ENCODE results near the gene TTLL8.
"Not testable (repeated sequence)": the region's sequence is repeated elsewhere in the genome, so short reads cannot be mapped to it uniquely, and the experiment has no call there.

Gene TTLL8

DNA sequence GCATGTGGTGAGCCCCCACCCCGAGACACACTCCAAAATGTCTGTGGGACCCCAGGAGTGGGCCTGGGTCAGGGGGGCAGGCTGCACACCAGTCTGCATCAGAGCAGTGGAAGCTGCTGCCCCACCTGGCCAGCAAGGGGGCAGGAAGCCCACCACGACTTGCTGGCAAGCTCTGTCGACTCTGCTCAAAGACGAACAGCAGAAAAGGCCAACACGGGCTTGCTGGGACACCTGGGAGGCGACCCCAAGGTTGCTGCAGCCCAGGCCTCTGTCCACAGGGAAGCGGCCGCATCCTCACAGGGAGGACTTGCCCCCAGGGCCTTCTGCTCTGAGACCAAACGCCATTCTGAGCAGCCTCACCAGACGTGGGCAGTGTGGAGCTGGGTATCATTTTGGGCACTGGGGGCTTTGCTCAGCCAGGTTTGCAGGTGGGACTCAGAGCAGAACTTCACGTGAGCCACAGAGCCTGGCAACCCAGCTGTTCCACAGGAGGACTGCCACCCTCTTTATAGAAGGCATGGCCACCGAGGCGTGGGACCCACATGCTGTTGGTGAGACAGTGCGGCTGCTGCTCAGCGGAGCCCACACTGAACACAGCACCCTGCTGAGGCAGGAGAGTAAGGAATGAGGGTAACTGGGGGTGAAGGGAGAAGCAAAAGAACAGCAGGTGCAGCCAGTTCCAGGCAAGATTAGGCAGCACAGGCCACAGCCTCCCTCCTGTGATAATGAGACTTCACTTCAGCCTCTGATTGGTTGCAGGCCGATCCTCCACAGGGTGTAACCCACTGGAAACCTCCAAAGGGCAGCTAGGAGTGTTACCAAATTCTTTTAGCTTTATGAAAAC lies 56.5 kb downstream of the TTLL8 start:
- DNase-seq (ENCODE audit: low spot score): no peak

DNA sequence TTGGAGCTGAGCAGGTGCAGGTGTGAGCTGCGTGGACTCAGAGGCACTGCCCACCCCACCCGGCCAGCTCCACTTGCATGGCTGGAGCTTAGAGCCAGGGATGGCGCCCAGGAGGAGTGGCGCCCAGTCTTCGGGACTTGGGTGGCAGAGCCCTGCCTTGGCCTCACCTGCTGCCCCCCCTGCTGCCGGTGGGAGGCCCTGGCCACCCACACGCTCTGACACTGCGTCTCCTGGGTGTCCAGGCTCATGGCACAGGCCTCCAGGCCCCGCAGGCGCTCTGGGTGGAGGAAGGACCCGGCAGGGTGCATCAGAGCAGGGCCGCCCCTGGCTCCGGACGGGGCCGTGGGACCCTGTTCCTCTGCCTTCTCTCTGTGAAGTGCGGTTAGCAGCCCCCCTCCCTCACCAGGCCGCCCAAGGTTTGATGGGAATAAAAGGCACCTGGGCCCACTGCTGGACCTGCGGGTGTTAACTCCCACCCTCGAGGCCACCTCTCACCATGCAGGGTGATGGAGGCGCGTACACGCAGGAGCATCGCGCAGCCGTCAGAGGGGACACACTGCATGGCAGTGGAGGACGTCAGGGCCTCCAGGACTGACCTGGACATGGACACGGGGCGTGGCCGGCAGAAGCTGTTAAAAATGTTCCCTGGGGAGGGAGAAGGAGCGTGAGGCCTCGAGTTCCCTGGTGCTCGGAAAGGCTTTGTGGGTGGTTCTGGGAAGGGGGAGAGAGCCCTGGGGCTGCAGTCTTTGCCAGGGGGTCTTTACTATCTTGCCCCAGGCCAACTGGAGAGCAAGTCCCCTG lies 57.3 kb downstream of the TTLL8 start:
- DNase-seq (ENCODE audit: low spot score): no peak

DNA sequence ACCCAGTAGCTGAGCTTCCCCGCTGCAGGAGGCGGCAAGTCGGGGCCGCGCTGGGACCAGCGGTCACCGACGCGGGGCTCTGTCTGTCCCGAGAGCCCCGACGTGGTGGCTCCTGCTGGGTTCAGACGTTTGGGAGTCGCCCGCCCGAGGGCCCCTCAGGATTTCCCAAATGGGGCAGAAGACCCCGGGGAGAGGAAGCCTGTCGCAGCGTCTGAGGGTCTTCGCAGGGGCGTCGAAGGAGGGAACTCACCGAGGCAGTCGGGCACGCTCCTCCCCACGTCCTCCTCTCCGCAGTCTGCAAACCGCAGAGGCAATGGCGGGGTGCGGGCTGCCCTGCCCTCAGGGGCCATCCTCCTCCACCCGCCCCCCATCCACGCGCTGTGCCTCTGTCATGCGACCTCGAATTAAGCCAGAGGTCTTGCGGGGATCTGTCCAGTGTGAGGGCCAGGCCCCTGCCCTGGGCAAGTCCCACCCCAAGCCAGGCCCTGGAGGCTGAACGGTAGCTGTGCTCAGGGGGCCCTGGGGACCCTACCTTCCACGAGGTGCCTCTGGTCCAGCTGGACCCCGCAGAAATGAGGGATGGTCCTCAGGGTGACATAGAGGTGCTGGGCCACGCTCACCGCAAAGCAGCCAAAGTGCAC lies 58.0 kb downstream of the TTLL8 start:
- DNase-seq (ENCODE audit: low spot score): no peak

DNA sequence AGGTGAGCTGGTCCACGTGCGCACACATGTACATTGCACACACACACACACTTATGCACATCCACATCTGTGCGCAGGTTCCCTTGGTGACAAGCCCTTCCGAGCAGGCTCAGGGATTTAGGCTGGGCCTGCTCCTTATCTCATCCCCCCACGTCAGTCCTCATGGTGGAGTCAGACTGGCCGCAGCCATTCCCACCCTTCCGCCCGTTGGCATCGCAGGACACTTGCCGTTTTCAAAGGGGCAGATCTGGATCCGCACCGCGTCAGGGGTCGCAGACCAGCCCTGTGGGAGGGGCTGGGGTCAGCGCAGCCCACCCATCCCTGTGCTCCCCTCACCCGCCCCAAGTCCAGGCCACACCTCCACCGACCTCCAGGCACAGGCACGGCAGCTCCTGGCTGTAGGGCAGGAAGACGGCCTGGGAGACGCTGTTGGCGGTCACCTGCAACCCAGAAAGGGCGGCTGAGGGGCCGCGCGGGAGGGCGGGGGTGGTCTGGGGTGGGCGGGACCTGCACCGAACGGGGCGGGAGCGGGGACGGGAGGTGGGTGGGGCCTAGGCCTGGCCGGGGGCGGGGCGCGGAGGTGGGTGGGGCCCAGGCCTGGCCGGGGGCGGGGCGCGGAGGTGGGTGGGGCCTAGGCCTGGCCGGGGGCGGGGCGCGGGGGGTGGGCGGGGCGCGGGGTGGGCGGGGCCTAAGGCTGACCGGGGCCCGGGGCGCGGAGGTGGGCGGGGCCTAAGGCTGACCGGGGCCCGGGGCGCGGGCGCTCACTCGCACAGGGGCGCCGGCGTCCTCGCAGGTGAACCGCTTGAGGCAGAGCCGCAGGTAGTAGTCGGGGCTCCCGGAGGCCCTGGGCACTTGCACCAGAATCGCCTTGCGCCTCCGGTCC lies 58.8 kb downstream of the TTLL8 start:
- DNase-seq (ENCODE audit: low spot score): no peak

DNA sequence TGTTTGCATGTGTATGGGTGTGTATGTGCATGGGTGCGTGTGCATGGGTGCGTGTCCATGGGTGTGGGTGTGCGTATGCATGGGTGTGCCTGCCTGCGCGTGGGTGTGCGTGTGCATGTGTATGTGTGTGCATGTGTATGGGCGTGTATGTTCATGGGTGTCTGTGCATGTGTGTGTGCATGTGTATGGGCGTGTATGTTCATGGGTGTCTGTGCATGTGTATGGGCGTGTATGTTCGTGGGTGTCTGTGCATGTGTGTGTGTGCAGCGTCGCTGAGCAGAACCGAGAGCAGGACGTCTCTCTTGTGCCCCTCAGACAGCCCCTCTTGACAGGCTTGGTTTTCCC lies 59.4 kb downstream of the TTLL8 start:
- DNase-seq (ENCODE audit: low spot score): no peak

DNA sequence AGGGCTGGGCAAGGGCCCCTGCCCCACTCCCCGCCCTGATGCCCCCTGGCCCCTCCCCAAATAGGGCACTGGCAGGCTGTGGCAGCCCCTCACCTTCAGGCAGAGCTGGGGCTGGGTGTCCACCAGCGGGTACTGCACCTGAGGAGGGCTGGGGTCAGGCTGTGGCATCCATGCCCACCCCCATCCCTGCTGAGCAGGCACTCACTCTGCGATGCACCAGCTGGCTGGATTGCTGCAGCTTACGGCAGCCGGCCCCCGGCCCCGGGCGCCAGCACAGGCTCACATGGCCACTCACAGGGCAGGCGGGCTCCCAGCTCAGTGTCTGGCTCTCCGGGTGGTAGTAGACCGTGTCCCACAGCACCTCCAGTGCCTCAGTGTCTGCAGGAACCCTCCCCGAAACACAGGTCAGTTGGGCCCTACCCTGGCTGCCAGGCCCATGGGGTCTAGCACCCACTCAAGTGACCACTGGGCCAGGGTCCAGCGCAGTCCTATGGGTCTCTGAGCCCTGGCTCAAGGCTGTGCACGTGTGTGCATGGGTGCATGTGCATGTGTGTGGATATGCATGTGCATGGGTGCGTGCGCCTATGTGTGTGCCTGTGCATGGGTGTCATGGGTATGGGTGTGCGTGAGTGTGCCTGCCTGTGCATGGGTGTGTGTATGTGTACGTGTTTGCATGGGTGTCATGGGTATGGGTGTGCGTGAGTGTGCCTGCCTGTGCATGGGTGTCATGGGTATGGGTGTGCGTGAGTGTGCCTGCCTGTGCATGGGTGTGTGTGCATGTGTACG lies 60.0 kb downstream of the TTLL8 start:
- DNase-seq (ENCODE audit: low spot score): no peak

DNA sequence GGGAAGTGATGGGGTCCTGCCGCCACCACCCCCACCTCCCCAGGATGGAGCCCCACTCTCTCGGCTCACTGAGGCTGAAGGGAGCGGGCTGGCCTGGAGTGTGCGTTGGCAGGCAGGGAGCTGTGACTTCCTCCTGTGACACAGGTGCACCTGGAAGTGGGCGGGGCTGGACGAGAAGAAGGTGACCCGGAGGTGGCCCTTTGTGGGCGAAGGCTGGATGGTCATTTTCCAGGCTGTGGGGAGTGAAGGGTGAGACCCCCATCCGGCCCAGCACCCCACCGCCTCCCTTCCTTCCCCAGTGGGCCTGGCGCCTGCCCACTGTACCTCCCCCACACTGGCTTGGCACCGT lies 60.9 kb downstream of the TTLL8 start:
- no peak for DNase-seq (ENCODE audit: low spot score)

DNA sequence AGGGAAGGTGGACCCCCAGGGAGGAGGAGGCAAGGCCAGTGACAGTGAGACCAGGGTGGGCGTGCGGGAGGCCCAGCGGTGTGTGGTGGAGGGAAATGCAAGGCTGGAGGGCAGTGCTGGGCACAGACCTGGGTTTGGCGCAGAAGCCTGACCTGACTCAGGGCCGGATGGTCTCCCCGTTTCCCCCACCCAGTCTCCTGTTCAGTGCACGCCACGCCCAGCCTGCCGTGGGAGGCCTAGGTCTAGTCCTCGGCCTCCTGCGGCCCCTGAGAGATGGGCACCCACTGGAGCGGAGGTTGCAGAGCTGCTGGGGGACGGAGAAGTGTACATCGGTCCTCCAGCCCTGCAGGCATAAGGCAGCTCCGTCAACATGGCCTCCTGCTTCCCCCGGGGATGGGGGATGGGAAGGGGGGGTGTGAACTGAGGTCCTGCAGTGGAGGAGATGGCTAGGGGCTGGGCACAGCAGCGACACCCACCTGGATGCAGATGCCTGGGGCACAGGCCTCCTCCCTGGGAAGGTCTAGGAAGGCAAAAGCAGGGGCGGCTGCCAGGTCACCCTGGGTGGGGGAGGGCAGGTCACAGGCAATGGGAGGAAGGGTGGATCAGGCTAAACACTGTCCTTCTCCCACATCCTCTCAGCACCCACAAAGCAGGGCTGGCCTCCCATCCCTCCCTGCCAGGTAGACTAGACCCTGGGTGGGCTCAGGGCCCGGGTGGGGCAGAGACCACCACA lies 61.4 kb downstream of the TTLL8 start:
- DNase-seq (ENCODE audit: low spot score): no peak

DNA sequence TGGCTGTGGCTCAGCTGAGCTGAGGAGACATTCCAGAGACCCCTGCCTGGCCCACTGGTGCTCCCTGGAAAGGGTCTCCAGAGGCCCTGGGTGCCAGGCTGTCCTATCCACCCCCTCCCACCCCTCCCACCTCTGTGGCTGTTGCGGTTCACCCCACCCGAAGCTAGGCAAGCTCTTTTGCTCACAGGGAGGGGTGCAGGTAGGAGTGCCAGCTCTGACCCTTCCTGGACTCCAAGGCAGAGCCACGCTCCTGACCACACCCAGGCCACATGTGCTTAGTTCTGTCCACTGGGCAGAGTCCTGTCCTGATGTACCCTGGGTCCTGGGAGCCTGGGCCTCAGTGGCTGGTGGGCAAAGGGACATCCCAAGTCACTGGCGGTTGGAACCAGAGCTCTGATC lies 62.0 kb downstream of the TTLL8 start:
- DNase-seq (ENCODE audit: low spot score): no peak

DNA sequence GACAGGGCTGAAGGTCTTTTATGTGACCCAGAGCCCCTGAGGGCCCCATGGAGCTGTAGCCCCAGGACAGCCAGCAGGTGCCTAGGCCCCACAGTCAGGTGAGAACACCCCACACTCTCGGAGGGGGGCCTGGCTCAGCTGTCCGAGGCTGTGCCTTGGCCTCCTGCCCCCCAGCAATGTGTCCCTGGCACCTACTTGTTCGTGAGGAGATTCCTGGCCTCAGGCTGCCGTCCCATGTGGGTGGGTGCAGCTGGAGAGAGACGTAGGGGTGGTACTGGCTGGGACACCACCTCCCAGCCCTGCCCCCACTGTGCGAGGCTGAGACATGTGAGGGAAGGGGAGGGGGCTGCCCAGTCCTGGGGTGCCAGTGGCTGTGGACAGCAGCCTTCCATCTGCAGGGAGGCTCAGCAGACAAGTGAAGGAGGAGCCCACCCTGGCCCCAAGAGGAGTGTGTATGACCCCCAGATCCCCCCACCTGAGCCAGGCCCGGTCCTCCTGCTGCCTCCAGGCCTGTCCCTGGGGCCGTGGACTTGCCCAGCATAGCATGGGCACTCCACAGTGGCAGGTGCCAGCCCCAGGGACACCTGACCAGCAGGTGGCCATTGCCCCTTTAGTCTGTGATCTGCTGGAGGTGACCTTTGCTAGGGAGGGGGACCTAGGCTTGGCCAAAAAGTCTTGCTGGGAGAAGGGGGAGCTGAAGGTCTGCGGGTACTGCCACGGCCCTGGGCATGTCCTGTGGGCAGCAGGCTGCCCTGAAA lies 62.6 kb downstream of the TTLL8 start:
- no peak for DNase-seq (ENCODE audit: low spot score)

DNA sequence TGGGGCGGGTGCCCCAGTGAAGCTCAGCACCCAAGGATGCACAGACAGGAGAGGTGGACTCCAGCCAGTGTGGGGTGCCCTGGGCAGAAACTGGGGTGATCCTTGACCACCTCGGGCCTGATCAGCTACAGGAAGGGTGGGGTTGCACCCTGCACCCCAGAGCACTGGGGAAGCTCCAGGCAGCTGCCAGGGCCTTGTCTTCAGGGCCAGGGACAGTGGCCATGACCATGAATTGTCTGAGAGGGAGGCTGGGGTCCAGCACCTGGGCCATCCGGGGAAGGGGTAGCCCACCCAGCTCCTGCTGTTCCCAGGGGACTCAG lies 63.1 kb downstream of the TTLL8 start:
- DNase-seq (ENCODE audit: low spot score): no peak

DNA sequence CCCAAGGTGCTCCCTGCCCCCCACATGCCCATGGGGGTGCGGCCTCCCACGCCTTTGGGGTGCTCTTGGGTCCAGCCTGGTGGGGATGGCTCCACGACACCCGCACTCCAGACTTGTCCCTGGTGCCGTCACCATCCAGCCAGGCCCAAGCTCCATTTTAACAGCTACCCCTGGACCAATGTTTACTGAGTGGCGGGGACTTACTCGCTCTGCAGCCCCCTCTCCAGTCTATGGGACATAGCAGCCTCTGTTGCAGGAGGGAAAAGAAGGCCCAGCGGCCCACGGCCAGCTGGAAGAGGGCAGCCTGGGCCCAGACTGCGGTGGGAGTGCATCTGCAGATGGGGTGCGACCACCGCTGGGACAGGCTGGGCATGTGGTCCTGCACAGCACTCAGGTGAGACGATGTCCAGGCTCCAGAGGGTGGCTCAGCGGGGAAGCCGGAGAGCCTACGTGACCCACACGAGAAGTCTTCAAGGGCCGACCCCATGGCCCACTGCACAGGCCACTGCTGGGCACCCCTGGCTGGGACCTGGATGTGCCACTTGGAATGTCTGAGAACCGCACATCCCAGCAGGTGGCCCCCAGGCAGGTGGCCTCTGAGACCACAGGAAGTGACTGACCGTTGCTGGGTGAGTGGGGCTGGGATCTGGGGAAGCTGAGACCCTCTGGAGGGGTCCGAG lies 63.6 kb downstream of the TTLL8 start:
- no peak for DNase-seq (ENCODE audit: low spot score)

DNA sequence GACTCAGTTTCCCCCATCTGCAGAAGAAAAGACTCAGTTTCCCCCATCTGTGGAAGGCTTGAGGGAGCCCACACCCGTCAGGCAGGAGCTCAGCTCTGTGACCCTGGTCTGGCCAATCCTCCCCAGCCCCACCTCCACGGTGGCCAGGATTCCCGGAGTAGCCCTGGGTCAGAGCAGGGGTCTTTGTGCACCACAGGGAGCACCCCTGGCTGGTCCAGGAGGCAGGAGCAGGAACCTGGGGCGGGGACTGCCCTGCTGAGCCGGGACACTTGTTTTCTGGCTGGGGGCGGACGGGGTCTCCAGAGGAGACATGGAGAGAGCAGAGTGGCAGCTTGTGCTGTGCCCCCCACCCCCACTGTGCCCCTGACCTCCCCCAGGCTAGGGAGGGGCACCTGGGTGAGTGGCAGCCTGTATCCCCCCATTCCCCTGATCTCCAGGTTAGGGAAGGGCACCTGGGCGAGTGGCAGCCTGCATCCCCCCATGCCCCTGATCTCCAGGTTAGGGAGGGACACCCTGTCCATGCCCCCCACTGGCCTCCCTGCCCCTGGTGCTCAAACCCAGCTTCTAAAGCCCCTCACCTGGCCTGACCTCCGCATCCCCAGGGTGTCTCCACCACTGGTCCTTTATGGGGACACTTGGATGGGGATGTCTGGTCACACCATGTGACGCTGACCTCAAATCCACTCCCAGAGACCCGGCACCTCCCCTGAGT lies 64.3 kb downstream of the TTLL8 start:
- no peak for DNase-seq (ENCODE audit: low spot score)

DNA sequence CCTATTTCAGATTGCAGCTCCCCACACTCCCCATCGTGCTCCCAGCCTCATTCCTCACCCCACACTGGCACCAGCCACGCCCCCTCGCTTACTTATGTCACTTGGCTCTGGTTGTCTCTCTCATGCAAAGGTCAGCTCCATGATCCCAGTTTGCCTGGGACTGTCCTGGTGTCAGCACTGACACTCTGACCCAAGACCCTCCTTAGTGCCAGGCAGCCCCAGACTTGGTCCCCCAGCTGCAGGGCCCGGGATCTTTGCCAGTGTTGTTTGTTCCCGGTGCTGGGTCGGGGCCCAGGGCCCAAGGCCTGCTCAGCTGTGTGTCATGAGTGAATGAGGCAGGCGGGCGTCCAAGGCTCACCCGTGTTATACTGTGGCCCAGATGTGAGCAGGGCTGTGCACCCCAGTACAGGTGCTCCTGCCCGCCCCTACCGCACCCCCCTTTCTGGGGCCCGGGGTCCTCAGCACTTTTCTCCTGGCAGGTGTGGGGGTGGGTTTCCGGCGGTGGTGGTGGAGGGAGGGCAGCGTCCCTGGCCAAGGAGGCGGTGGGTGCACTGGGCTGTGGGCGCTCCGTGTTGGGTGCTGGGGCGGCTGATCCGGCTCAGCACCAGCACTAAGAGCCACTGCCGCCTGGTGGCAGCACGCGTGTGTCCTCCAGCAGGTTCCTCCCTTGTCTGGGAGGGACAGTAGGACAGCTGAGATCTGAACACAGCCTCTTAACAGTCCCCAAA lies 65.0 kb downstream of the TTLL8 start:
- DNase-seq (ENCODE audit: low spot score): peak; percentile 84

DNA sequence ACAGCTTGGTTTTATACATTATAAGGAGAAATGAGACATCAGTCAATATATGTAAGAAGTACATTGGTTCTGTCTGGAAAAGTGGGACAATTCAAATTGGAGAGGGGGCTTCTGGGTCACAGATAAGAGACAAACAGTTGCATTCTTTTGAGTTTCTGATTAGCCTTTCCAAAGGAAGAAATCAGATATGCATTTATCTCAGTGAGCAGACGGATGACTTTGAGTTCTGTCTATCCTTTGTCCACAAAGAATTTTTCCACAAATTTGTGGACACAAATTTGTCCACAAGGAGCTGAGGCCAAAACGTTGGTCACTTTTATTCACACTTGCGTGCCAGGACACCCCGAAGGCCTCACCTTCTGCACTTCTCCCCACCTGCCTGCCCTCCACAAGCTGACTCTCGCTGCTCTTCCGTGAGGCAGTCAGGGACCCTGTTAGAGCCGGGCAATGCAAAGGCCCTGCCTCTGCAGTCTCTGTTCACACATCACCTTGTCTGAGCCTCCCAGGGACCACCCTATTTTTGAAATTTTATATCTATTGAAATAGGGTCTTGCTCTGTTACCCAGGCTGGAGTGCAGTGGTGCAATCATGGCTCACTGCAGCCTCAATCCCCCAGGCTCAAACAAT lies 66.1 kb downstream of the TTLL8 start:
- no peak for DNase-seq (ENCODE audit: low spot score)

DNA sequence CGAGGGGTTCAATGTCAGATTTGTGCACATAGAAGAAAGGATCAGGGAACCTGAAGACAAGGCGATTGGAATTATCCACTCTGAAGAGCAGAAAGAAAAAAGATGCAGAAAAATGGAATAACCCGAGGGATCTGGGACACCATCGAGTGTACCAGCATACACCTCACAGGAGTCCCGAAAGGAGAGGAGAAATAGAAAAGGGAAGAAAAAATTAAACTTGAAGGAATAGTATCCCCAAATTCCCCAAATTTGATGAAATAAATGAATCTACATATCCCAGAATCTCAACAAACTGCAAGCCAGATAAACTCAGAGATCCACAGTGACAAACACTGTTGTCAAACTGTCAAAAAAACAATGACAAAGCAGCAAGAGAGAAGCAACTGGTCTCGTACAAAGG lies 66.9 kb downstream of the TTLL8 start:
- DNase-seq (ENCODE audit: low spot score): no peak

DNA sequence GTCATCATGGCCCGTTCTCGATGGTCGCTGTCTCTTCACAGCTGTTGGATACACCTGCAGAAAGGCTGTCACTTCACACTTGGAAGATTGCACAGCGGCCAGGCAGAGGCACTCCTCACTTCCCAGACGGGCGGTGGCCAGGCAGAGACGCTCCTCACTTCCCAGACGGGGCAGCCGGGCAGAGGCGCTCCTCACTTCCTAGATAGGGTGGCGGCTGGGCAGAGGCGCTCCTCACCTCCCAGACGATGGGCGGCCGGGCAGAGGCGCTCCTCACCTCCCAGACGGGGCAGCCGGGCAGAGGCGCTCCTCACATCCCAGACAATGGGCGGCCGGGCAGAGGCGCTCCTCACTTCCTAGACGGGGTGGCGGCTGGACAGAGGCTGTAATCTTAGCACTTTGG lies 68.3 kb downstream of the TTLL8 start:
- DNase-seq (ENCODE audit: low spot score): not testable (repeated sequence)

DNA sequence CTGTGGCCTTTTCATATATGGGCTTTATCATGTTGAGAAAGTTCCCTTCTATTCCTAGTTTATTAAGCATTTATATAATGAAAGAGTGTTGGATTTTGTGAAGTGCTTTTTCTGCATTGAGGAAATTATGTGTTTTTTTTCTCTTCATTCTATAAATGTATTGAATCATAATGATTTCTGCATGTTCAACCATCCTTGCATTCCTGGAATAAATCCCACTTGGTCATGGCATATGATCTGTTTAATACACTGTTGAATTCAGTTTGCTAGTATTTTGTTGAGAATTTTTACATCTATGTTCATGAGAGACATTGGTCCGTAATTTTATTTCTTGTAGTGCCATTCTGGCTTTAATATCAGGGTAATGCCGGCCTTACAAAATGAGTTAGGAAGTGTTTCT lies 71.8 kb downstream of the TTLL8 start:
- no peak for DNase-seq (ENCODE audit: low spot score)
